NCI-H1930 (cell line): ENCODE results near the gene RHOH.

Experiments used
- DNase-seq, 2 experiments: peaks; one replicate each; lab custom pipeline; 2025; lab: John Stamatoyannopoulos, UW

Gene RHOH

GRCh38 chr4:40205259-40206198 is 8.7 kb downstream of the RHOH start:
- no peak for DNase-seq

DNA sequence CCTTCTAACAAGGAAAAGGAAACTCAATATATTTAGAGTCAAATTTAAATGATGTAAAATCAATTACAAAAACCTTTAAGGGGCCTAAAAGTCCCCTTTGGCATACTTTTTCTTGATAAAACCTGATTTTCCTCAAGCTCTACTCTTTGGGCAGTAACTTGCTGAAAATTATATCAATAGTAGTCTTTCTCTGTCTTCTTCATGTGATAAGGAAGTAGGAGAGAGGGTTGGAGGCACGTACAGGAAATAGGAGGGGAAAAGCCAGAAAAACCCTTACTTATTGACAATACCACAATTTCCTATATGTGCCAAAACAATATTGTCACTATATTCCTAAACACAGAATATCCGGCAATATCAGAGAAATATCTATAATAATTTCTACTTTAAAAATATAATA is 9.6 kb downstream of the RHOH start:
- DNase-seq: no peak

DNA sequence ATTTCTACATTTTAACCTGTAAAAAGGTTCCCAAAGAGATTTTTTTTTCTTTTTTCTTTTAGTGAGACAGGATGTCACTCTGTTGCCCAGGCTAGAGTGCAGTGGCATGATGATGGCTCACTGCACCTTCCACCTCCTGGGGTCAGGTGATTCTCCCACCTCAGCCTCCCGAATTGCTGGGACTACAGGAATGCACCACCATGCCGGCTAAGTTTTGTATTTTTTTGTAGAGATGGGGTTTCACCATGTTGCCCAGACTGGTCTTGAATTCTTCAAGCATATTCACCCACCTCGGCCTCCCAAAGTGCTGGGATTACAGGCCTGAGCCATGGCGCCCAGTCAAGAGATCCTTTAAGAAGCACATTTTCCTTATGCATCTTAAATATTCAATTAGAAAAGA is 12.6 kb downstream of the RHOH start:
- no peak for DNase-seq

DNA sequence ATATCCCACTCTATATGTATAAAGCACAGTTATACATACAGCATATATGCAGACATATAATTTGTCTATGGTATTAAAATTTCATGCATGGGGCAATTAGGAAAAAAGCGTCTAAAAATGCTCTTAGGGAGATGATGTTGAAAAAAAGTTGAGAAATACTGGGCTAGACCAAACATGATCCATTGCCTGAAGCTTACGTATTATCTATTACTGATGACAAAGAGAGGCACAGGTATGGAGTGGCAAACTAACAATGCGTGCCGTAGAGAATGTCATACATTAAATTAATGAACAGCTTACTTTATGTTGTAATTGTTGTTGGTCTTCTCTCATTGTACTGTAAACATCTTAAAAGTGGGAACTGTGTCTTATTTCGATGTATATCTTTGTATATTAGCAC is 13.9 kb downstream of the RHOH start:
- DNase-seq: no peak

DNA sequence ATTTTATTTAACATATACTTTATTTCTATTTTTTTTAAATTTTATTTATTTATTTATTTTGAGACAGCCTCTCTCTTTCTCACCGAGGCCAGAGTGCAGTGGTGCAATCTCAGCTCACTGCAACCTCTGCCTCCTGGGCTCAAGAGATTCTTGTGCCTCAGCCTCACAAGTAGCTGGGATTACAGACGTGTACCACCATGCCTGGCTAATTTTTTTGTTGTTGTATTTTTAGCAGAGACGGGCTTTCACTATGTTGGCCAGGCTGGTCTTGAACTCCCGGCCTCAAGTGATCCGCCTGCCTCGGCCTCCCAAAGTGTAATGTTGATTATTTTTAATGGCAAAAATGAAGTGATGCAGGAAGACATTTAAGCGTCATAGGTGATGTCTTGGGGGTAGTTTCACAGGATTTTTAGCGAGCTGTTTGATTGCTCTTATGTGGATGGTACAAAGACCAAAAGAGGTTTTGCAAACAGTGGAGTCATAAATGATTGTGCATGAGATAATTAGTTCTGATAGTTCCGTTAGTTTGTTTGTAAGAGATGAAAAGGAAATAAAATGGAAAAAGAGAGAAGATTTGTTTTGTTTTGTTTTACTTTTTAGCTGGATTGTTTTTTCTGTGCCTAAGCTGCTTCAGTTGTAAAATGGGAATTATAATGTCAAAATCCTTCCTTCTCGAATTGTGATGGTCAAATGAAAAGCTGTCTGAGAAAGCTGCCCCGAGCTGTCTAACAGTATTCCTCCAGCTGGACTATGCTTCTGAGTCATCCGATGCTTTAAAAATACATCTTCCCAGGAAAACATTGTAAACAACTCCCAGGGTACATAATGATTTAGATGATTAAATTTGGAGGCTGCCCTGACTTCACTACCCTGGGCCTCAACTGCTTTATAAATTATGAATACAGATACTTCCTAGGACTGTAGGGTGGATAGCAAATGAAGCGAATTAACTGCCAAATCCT is 14.7 kb downstream of the RHOH start:
- DNase-seq: no peak

DNA sequence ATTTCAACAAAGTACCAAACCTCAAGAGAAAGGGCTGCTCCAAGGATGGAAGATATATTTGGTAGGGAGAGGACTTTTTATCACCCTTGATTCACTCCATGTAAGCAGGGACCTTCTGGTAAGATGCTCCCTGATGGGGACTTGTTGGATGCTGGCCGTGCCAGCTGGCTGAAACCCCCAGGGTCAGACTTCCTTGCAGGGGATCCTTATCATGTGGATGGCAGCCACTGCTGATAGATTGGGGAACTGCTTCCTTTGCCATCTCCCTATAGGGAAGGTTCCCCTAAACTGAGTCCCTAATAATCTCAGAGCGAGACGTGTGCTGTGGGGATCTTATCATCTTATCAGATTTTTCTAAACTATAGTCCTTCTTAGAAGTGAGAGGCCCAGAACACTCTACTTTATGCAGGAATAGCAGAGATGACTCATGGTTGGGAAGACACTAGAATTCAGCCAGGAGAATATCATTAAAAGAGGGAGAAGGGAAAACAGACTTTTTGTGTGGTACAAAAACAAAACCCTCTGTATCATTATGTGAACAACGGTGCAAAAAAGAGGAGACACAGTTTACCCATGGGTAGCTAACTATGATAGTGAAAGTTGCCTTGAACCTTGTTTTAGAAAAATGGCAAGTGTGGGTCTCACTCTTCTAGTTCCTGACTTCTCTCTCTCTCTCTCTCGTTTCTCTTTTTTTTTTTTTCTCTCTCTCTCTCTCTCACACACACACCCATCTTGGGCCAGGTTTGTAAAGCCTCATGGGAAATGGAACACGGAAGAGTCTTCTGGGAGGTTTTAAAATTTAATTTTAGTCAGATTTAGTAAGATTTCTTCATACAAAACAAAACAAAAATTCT is 16.1 kb downstream of the RHOH start:
- DNase-seq: no peak

DNA sequence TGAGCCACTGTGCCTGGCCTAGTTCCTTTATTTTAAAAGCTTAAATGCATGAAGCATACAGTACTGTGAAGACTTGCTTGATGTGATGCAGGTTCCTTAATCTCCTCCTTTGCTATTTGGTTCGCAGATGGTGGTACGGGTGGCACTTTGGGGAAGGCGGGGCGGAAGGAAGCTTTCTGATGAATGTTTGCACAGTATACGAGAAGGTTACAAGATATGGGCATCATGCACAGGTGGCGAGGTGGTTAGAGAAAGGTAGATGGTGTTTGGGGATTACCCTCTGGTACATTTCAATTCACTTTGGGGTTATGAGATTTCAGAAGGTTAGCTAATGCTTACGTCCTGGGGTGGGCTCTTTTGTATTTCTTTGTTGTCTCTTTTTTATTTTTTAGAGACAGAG is 17.2 kb downstream of the RHOH start:
- no peak for DNase-seq

DNA sequence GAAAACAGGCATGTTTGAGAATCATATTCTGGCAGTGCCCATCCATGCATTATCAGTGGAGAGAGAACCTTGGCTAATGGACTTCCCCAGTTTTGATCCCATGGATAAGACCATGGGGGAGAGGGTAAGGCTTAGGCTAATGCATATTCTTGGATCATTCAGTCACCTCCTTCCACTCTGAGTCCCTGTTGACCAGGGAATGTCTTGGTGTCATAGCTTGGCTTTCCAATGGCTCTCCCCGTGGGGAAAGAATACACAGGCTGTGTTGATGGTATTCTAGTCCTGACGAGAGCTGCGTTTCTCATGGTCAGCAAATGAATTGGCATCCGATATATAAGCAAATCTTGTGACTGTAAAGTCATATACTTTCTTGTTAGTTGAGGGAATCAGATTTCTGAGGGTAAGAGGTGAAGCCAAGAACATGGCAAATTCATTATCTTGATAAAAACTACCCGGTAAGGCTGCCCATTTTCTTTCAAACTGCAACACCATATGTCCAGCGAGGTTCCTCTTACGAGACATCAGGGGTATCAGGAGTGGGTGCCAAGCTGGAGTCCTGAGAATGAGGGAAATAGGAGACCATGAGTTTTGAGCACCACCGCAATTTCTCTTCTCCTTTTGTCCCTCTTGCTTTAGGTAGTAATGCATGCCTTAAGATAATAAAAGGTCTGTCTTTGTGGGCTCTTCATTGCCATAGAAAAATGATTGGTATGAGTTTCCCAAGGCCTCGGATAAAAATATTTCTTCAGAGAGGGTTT is 18.0 kb downstream of the RHOH start:
- no peak for DNase-seq

- no peak for DNase-seq
These were observed 20.0 kb downstream of the RHOH start for GRCh38 chr4:40216622-40217366.

- DNase-seq: no peak
These were observed 24.9 kb downstream of the RHOH start for GRCh38 chr4:40221744-40222143.

DNA sequence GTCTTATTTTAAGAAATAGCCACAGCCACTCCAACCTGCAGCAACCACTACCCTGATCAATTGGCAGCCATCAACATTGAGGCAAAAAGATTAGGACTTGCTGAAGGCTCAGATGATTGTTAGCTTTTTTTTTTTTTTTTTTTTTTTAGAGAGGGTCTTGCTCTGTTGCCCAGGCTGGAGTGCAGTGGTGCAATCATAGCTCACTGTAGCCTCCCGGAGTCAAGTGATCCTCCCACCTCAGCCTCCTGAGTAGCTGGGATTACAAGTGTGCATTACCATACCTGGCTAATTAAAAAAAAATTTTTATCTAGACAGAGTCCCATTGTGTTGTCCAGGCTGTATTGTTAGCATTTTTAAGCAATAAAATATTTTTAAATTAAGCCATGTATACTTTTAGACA is 26.5 kb downstream of the RHOH start:
- DNase-seq: no peak

- DNase-seq: no peak
These were observed 27.6 kb downstream of the RHOH start for GRCh38 chr4:40224432-40224831.

GRCh38 chr4:40225497-40225896 is 28.7 kb downstream of the RHOH start:
- DNase-seq: no peak

DNA sequence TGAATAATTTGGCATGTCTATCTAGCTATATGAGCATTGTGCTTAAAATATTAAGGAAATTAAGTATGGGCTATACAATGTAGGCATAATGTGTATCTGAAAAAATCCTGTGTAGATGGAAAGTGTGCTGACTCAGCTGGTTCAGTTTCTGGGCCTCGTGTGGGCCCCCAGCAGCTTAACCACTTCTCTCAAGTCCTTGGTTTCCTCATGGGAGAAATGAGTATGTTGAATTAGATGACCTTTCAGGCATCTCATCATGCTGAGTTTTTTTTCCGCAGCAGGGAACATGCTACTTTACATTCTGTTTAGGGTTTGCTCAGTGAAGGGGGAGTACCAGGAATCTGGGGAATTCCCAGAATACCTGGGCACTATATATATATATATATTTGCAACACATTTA is 30.5 kb downstream of the RHOH start:
- no peak for DNase-seq

GRCh38 chr4:40228497-40229365 is 31.9 kb downstream of the RHOH start:
- no peak for DNase-seq

GRCh38 chr4:40231316-40231863 is 34.6 kb downstream of the RHOH start:
- no peak for DNase-seq

DNA sequence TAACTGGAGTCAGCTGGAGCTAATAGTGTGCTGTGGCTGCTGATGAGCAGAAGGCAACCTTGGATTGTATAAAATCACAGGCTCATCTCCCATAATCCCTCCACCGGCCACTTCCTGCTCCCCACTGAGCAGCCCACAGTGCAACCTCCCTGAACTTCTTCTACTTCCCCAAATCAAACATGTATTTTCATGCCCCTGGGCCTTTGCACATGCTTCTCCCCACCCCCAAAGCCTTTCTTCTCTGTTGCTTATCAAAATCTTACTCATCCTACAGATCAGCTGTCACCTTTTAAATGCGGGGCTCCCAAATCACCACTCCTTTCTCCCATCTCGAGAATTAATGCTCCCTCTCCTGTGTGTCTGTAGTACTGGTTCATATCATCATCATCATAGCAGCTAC is 35.8 kb downstream of the RHOH start:
- DNase-seq: no peak

DNA sequence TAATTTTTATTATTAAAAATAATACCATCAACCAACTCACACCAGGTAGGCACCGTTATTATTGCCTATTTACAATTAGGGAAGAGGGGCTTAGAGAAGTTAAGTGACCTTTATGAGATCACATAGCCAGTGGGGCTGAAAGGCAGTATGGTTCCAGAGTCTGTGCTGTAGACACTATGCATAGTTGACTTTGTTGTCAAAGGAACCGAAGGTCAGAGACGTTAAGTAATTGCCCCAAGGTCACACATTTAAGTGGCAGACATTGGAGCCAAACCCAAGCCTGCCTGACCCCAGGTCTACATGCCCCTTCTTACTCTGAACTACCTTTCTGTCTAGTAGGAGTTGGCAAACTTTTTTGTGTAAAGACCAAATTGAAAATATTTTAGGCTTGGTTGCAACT is 36.4 kb downstream of the RHOH start:
- DNase-seq: no peak

DNA sequence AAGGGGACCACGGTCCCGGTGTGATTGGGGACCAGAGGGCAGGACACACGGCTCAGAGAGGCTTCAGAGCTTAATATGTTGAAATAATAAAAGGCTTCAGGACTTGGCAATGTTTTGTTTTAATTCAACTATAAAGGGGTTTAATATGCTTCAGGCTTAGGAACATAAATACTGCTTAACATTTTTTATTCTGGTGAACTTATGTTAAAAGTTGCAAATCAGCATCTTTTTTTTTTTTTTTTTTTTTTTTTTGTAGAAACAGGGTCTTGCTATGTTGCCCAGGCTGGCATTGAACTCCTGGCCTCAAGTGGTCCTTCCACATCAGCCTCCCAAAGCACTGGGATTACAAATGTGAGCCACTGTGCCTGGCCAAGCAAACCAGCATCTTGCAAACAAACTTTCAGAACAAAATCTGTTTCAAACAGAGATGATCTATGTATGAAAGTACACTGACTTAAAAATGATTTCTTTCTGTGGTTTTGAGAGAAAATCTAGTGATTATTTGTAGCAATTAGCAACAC is 37.7 kb downstream of the RHOH start:
- no peak for DNase-seq
